Astrocyte (in vitro differentiated cells and primary cell): ENCODE data around the gene CD44. TPM values are rescaled to one million over a fixed set of nuclear protein-coding genes. Genes with fewer than 3 reads are reported as not detected.

Source experiments
- DNase-seq: peaks from one replicate; pipeline ENCODE4 v3.0.0-alpha.2; 2010; ENCODE audit warnings: low read depth
- FAIRE-seq: peaks from 2 replicates; lab custom pipeline; 2011; peaks lifted over from hg19 to GRCh38; lab: Jason Lieb, UNC
- H2AFZ ChIP-seq: 2 replicates; pipeline ENCODE4 v1.6.0; 2012; ENCODE audit warnings: low read depth, low read length, inconsistent platforms
- H3K27ac ChIP-seq: 2 replicates; pipeline ENCODE4 v1.5.1; 2011; ENCODE audit warnings: low read depth, low read length, inconsistent platforms
- H3K27me3 ChIP-seq: 2 replicates; pipeline ENCODE4 v1.6.0; 2011; ENCODE audit warnings: low read length, inconsistent platforms; ENCODE audit not compliant: insufficient read depth
- H3K36me3 ChIP-seq: 2 replicates; pipeline ENCODE4 v1.5.1; 2011; ENCODE audit warnings: low read length, inconsistent platforms; ENCODE audit not compliant: insufficient read depth
- H3K4me1 ChIP-seq: 2 replicates; pipeline ENCODE4 v1.5.1; 2011; ENCODE audit warnings: low read length, inconsistent platforms; ENCODE audit not compliant: insufficient read depth
- H3K4me2 ChIP-seq: 2 replicates; pipeline ENCODE4 v1.6.0; 2012; ENCODE audit warnings: low read length, inconsistent platforms
- H3K4me3 ChIP-seq: 2 replicates; pipeline ENCODE4 v1.5.1; 2011; ENCODE audit warnings: low read depth, mild to moderate bottlenecking, low read length, inconsistent platforms; ENCODE audit not compliant: insufficient read depth
- H3K79me2 ChIP-seq: 2 replicates; pipeline ENCODE4 v1.6.0; 2012; ENCODE audit warnings: mild to moderate bottlenecking, low read length, inconsistent platforms; ENCODE audit not compliant: insufficient read depth
- H3K9ac ChIP-seq: 2 replicates; pipeline ENCODE4 v1.6.0; 2012; ENCODE audit warnings: mild to moderate bottlenecking, low read length, inconsistent platforms
- H3K9me3 ChIP-seq: 2 replicates; pipeline ENCODE4 v1.5.1; 2012; ENCODE audit warnings: low read depth, mild to moderate bottlenecking, low read length, inconsistent platforms; ENCODE audit not compliant: insufficient read depth
- H4K20me1 ChIP-seq: 2 replicates; pipeline ENCODE4 v1.6.0; 2012; ENCODE audit warnings: low read length, inconsistent platforms; ENCODE audit not compliant: insufficient read depth
- H3K27ac Mint-ChIP-seq: one replicate; pipeline ENCODE4 v1.8.0; 2021; ENCODE audit warnings: mild to moderate bottlenecking, mixed read lengths; ENCODE audit not compliant: unreplicated experiment
- H3K27me3 Mint-ChIP-seq: one replicate; pipeline ENCODE4 v1.8.0; 2021; ENCODE audit warnings: low read depth, mixed read lengths; ENCODE audit not compliant: unreplicated experiment
- H3K36me3 Mint-ChIP-seq: one replicate; pipeline ENCODE4 v1.8.0; 2021; ENCODE audit warnings: low read depth, mixed read lengths; ENCODE audit not compliant: unreplicated experiment
- H3K4me1 Mint-ChIP-seq: one replicate; pipeline ENCODE4 v1.8.0; 2021; ENCODE audit warnings: low read depth, mixed read lengths; ENCODE audit not compliant: unreplicated experiment
- H3K4me3 Mint-ChIP-seq: one replicate; pipeline ENCODE4 v1.8.0; 2021; ENCODE audit warnings: mild to moderate bottlenecking, moderate library complexity, mixed read lengths; ENCODE audit not compliant: unreplicated experiment
- H3K9me3 Mint-ChIP-seq: one replicate; pipeline ENCODE4 v1.8.0; 2021; ENCODE audit warnings: mild to moderate bottlenecking, mixed read lengths; ENCODE audit not compliant: unreplicated experiment
- CTCF ChIP-seq: IDR thresholded peaks from 2 replicates; pipeline ENCODE4 v1.5.1; 2011; ENCODE audit warnings: low read depth, mild to moderate bottlenecking, inconsistent platforms, low read length, moderate library complexity; ENCODE audit not compliant: insufficient read depth
- EZH2 ChIP-seq: IDR thresholded peaks from 2 replicates; pipeline ENCODE4 v1.6.1; 2012; ENCODE audit warnings: mild to moderate bottlenecking, low read length, inconsistent platforms; ENCODE audit not compliant: insufficient read depth
- total RNA-seq: library from RNA; stranded (reverse); gene quantifications from 2 replicates; pipeline ENCODE4 v1.2.1, GENCODE V29; 2021

The CD44 gene
- total RNA-seq, 1 donor from 2014 or later, result 154 TPM

- FAIRE-seq (no peak), DNase-seq (peak; percentile 85)
- Histone ChIP-seq H3K27ac (peak overlapping the region; percentile 53), H2AFZ (peak overlapping the region; percentile 27), H3K9ac (peak overlapping the region; percentile 55), H3K4me3 (no peak overlapping the region), H4K20me1 (no peaks in the 10 kb centered on the region), H3K27me3 (no peaks in the 10 kb centered on the region), H3K4me2 (peak overlapping the region; percentile 64), H3K9me3 (no peaks in the 10 kb centered on the region), H3K79me2 (no peaks in the 10 kb centered on the region), H3K36me3 (no peaks in the 10 kb centered on the region), H3K4me1 (peaks cover 11% of the 10 kb centered on the region)
- Mint-ChIP-seq H3K9me3 (no peaks in the 10 kb centered on the region), H3K27ac (no peak overlapping the region), H3K4me1 (no peaks in the 10 kb centered on the region), H3K27me3 (peaks cover 12% of the 10 kb centered on the region), H3K4me3 (no peak overlapping the region), H3K36me3 (no peaks in the 10 kb centered on the region)
- TF ChIP-seq EZH2 (no peak), CTCF (no peak)
Measured at GRCh38 chr11:35260342-35260985, 121.5 kb downstream of the CD44 start.

- FAIRE-seq, result no peak
- TF ChIP-seq CTCF (no peak), EZH2 (no peak)
- H3K36me3 ChIP-seq, result no peaks in the 10 kb centered on the region
- Mint-ChIP-seq H3K36me3 (no peaks in the 10 kb centered on the region), H3K27ac (no peak overlapping the region), H3K27me3 (peaks cover 9% of the 10 kb centered on the region), H3K4me1 (no peaks in the 10 kb centered on the region), H3K9me3 (no peaks in the 10 kb centered on the region), H3K4me3 (no peak overlapping the region)
- no peaks in the 10 kb centered on the region for H3K9me3 ChIP-seq
- H3K79me2 ChIP-seq, result no peaks in the 10 kb centered on the region
- H3K9ac ChIP-seq, result peak overlapping the region; percentile 55
- no peaks in the 10 kb centered on the region for H3K27me3 ChIP-seq
- H4K20me1 ChIP-seq, result no peaks in the 10 kb centered on the region
- H3K4me1 ChIP-seq, result peaks cover 11% of the 10 kb centered on the region
- H3K4me3 ChIP-seq, result no peak overlapping the region
- no peak overlapping the region for H2AFZ ChIP-seq
- peak overlapping the region; percentile 64 for H3K4me2 ChIP-seq
- H3K27ac ChIP-seq, result peak overlapping the region; percentile 49
- no peak for DNase-seq
Measured at GRCh38 chr11:35261197-35261596, 122.2 kb downstream of the CD44 start.

DNA sequence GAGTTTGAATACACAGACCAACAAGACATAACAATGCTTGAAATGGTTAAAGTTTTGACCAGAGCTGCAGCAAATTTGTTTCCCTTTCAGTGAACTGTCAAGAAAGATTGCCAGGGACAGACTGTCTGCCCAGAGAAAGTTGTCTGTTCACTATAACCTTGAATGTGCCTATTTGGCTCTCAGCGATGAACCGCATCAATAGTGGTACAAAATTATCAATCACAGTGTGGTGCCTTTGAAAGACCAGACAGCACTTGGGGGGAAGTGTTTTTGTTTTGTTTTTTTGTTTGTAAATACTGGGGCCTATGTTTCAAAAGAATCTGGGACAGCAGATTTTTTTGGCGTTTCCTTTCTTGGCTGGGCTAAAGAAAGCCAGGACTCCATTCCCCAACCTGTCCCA lies 123.1 kb downstream of the CD44 start:
- H3K9me3 Mint-ChIP-seq, result no peaks in the 10 kb centered on the region
- no peak for DNase-seq
- no peak for FAIRE-seq
- H3K9ac ChIP-seq, result no peak overlapping the region
- peaks cover 6% of the 10 kb centered on the region for H3K27me3 Mint-ChIP-seq
- H3K27ac ChIP-seq, result no peak overlapping the region
- no peaks in the 10 kb centered on the region for H3K9me3 ChIP-seq
- H3K4me2 ChIP-seq, result no peak overlapping the region
- H3K79me2 ChIP-seq, result no peaks in the 10 kb centered on the region
- no peak overlapping the region for H2AFZ ChIP-seq
- H3K4me1 ChIP-seq, result peaks cover 15% of the 10 kb centered on the region
- H3K27me3 ChIP-seq, result no peaks in the 10 kb centered on the region
- no peaks in the 10 kb centered on the region for H3K36me3 Mint-ChIP-seq
- no peak overlapping the region for H3K4me3 Mint-ChIP-seq
- H3K36me3 ChIP-seq, result no peaks in the 10 kb centered on the region
- no peaks in the 10 kb centered on the region for H3K4me1 Mint-ChIP-seq
- H4K20me1 ChIP-seq, result no peaks in the 10 kb centered on the region
- no peak overlapping the region for H3K27ac Mint-ChIP-seq
- no peak for TF ChIP-seq CTCF
- no peak for TF ChIP-seq EZH2
- H3K4me3 ChIP-seq, result no peak overlapping the region
